Cardiac muscle cell (in vitro differentiated cells and primary cell): ENCODE data around the gene GBF1. TPM values are rescaled to one million over a fixed set of nuclear protein-coding genes. Genes with fewer than 3 reads are reported as not detected.

Experiments
- DNase-seq, 2 donors: peaks; one replicate each; pipeline versions ENCODE4 v3.0.0 to v3.0.0-alpha.2; 2010 to 2017; ENCODE audit warnings: low read depth in 1 of 2, low spot score in 1 of 2
- H3K27ac ChIP-seq: fragments of 200-600 bp; sonication (generic); 2 replicates; pipeline ENCODE4 v1.5.1; 2016
- H3K27me3 ChIP-seq: fragments of 200-600 bp; sonication (generic); 2 replicates; pipeline ENCODE4 v1.6.0; 2016; ENCODE audit warnings: control low read depth
- H3K36me3 ChIP-seq: fragments of 200-600 bp; sonication (generic); 2 replicates; pipeline ENCODE4 v1.5.1; 2016; ENCODE audit warnings: control low read depth
- H3K4me1 ChIP-seq: fragments of 200-600 bp; sonication (generic); 2 replicates; pipeline ENCODE4 v1.8.1; 2017; ENCODE audit warnings: low read depth, mild to moderate bottlenecking, mixed run types
- H3K4me3 ChIP-seq: fragments of 200-600 bp; sonication (generic); 2 replicates; pipeline ENCODE4 v1.5.1; 2016; ENCODE audit warnings: mild to moderate bottlenecking
- H3K9me3 ChIP-seq: fragments of 200-600 bp; sonication (generic); 2 replicates; pipeline ENCODE4 v1.5.1; 2017; ENCODE audit warnings: low read depth, mild to moderate bottlenecking, control low read depth
- polyA plus RNA-seq: library from polyadenylated mRNA; unstranded; fragments of >200 nt; fragmentation: Nextera tagmentation; extraction: Ambion mirVana; gene quantifications from 2 replicates; pipeline ENCODE4 v1.2.1, GENCODE V29; 2016
- total RNA-seq: library from RNA; depleted of rRNA; stranded (reverse); fragments of >200 nt; gene quantifications from 2 replicates; pipeline ENCODE4 v1.2.3, GENCODE V29; 2016
- TF ChIP-seq, protein P1 (sequence below): IDR thresholded peaks from 2 replicates; pipeline ENCODE4 v1.5.1; 2012; ENCODE audit warnings: low read depth, mild to moderate bottlenecking, low read length

Gene GBF1
- total and polyA plus RNA-seq, 2 experiments from 2014 or later = 42.1 to 75.6 TPM

- no peaks in the 10 kb centered on the region for H3K36me3 ChIP-seq
- peak overlapping the region; percentile 76 for H3K27ac ChIP-seq
- DNase-seq = peak in 1 of 2 donors; percentile 58
- TF ChIP-seq, protein P1, sequence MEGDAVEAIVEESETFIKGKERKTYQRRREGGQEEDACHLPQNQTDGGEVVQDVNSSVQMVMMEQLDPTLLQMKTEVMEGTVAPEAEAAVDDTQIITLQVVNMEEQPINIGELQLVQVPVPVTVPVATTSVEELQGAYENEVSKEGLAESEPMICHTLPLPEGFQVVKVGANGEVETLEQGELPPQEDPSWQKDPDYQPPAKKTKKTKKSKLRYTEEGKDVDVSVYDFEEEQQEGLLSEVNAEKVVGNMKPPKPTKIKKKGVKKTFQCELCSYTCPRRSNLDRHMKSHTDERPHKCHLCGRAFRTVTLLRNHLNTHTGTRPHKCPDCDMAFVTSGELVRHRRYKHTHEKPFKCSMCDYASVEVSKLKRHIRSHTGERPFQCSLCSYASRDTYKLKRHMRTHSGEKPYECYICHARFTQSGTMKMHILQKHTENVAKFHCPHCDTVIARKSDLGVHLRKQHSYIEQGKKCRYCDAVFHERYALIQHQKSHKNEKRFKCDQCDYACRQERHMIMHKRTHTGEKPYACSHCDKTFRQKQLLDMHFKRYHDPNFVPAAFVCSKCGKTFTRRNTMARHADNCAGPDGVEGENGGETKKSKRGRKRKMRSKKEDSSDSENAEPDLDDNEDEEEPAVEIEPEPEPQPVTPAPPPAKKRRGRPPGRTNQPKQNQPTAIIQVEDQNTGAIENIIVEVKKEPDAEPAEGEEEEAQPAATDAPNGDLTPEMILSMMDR = no peak
- no peaks in the 10 kb centered on the region for H3K27me3 ChIP-seq
- peaks cover 10% of the 10 kb centered on the region for H3K4me1 ChIP-seq
- H3K4me3 ChIP-seq = peak overlapping the region; percentile 59
- H3K9me3 ChIP-seq = no peaks in the 10 kb centered on the region
Measured at GRCh38 chr10:102431452-102432124, 186.3 kb downstream of the GBF1 start.

Other genes with a start within 250 kb of the GBF1 start
- gene ARMH3, start 189.4 kb upstream of the GBF1 start, total RNA-seq = 5.0 and 7.1 TPM in 2 replicates
- gene ARMH3, start 189.4 kb upstream of the GBF1 start, polyA plus RNA-seq = 11.8 and 17.2 TPM in 2 replicates
- 35.2 and 44.4 TPM in 2 replicates for gene HPS6, start 180.2 kb upstream of the GBF1 start, total RNA-seq
- gene HPS6, start 180.2 kb upstream of the GBF1 start, polyA plus RNA-seq = 23.6 and 26.6 TPM in 2 replicates
- gene LDB1, start 125.2 kb upstream of the GBF1 start, total RNA-seq = 109 and 112 TPM in 2 replicates
- gene LDB1, start 125.2 kb upstream of the GBF1 start, polyA plus RNA-seq = 42.2 and 44.3 TPM in 2 replicates
- 21.5 and 22.9 TPM in 2 replicates for gene PPRC1, start 112.5 kb upstream of the GBF1 start, total RNA-seq
- 22.6 and 31.6 TPM in 2 replicates for gene PPRC1, start 112.5 kb upstream of the GBF1 start, polyA plus RNA-seq
- 52.3 and 62.2 TPM in 2 replicates for gene NOLC1, start 93.1 kb upstream of the GBF1 start, total RNA-seq
- gene NOLC1, start 93.1 kb upstream of the GBF1 start, polyA plus RNA-seq = 56.2 and 74.2 TPM in 2 replicates
- 0.18 TPM in 1 of 2 replicates, not detected in the other for gene ELOVL3, start 19.2 kb upstream of the GBF1 start, total RNA-seq
- gene ELOVL3, start 19.2 kb upstream of the GBF1 start, polyA plus RNA-seq = 0.10 and 0.82 TPM in 2 replicates
- 5.5 and 14.3 TPM in 2 replicates for gene PITX3, start 4.0 kb upstream of the GBF1 start, total RNA-seq
- gene PITX3, start 4.0 kb upstream of the GBF1 start, polyA plus RNA-seq = 7.9 and 19.2 TPM in 2 replicates
- gene NFKB2, start 150.2 kb downstream of the GBF1 start, total RNA-seq = 21.5 and 29.8 TPM in 2 replicates
- gene NFKB2, start 150.2 kb downstream of the GBF1 start, polyA plus RNA-seq = 10.6 and 10.8 TPM in 2 replicates
- 19.8 and 24.7 TPM in 2 replicates for gene PSD, start 173.3 kb downstream of the GBF1 start, total RNA-seq
- gene PSD, start 173.3 kb downstream of the GBF1 start, polyA plus RNA-seq = 13.2 and 18.5 TPM in 2 replicates
- 36.3 and 46.6 TPM in 2 replicates for gene FBXL15, start 175.3 kb downstream of the GBF1 start, total RNA-seq
- 40.9 and 46.3 TPM in 2 replicates for gene FBXL15, start 175.3 kb downstream of the GBF1 start, polyA plus RNA-seq
- 113 and 134 TPM in 2 replicates for gene CUEDC2, start 187.0 kb downstream of the GBF1 start, total RNA-seq
- 190 and 193 TPM in 2 replicates for gene CUEDC2, start 187.0 kb downstream of the GBF1 start, polyA plus RNA-seq
- not detected in 2 replicates for gene C10orf95, start 206.0 kb downstream of the GBF1 start, total RNA-seq
- 1.7 and 2.0 TPM in 2 replicates for gene C10orf95, start 206.0 kb downstream of the GBF1 start, polyA plus RNA-seq